HG02610 (cell line): ENCODE measurements around the gene MRPS2.

Experiments used
- ATAC-seq: cut with Tn5 transposase; IDR thresholded peaks from one replicate; pipeline ENCODE4 v1.9.1; 2021; ENCODE audit warnings: mild to moderate bottlenecking, moderate library complexity; ENCODE audit not compliant: unreplicated experiment

The MRPS2 gene

DNA sequence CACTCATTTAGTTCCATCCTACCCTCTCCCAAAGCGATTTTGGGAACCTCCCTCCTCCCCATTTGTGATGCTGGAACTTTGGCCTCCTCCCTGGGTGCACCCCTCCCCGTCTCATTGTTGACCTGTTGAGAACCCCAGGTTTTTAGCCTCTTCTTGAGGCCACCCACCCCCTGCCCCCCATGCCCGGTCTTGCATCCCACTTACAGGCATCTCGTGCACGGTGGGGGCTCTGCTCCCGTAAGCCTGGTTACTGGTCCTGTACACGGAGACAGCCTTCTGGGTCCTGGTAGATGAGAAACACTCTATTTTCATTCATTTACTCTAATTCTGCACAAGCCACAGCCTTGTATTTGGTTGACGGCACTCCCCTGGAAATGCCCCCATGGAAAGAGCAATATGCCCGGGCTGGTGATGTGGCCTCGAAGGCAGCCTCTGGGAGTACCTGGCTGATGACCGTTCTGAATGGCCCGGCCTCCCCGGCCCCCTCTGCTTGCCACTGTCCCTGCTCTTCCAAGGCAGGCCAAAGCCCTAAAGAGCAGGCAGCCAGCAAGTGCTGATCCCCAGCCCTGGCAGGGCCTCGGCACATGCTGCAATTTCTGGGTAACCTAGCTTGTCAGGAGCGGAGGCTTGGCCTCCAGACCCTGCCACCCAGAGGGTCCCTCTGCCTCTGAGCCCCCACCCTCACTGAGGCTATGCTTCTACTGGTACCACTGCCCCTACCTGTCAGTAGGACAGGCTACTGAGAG lies 1.9 kb upstream of the MRPS2 start:
- no peak for ATAC-seq

DNA sequence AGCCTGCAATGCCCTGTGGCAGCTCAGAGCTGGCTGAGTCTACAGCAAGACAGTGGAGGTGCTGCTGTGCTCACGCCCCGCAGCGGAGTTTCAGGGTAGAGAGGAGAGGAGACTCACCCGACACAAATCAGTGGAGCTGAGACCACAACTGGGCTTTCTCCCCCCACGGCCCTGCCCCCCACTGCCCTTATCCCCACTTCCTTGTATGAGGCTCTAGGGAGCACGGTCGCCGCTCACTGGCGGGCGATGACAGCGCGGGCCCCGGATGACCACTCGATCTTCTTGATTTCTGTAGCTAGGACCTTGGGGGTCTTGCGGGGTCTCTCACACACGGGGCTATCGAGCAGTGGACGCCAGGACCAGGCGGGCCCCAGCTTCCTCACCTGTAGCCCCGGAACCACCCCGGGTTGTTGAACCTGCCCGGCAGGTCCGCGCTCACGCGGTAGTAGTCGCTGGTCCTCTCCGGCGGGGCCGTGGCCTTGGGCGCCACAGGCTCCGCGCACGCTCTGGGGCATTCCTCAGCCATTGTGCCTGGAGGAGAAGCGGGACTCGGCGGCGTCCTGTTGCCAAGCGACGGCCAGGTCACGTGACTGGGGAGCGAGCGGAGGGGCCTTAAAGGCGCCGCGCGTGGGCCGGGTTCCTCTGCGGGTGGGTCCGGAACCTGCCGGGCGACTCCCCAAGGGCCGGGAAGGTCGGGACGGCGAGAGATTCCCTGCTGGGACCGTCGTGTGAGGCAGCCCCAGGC lies 984 bp upstream of the MRPS2 start:
- no peak for ATAC-seq

DNA sequence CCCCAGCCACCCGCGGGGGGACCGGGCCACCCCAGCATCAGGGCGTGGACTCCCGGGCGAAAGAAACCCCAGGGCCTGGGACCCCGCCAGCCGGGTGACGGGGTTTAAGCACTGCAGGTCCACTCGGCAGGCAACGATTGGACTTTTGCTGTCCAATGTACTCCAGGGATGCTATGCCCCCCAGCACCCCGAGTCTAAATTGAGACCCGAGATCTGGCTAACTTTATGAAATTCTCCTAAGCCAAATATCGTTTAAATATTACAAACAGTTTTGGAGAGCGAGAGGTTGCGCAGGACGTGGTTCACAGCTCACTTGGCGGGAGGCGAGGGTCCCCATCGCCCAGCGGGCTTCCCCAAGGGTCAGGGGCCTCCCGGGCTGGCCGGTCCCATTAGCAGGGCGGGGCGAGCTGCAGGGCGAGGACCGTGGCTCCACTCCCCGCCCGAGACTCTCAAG lies 384 bp upstream of the MRPS2 start:
- no peak for ATAC-seq

DNA sequence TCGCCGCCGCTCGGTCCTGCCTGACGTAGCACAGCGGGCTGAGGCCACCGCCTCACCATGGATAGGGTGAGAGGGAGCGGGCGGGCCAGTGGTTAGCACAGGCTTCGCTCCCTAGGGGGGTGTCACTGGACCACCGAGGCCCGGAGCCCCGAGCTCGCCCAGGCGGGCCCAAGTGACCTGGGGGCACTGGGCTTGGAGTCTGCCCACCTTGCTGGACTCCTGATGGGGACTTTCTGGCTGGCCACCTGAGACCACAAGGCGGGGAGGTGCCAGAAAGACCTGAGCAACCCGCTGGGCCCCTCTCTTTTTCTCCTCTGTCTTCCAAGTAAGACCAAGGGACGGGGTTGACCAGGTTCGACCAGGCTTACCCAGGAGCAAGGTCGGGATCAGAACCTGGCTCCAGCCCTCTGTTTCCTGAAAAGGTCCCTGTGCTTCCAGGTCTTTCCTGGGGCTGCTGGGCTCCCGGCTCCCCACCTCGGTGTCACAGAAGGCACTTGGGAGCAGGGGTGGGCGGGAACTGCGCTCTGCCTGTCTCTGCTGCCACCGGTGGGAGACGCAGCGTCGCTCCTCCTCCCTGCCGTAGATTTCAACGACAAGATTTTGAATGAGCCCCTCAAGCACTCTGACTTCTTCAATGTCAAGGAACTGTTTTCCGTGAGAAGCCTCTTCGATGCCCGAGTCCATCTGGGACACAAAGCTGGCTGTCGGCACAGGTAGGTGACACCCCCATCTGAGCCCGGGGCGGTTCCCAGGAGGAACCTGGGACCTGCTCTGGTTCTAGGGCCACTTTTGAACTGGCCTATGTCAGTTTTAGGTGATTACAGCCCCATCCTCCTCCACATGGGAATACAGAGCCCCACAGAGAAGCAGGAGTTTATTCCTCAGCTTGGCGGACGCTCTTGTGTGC lies 1.0 kb downstream of the MRPS2 start:
- ATAC-seq = no peak

DNA sequence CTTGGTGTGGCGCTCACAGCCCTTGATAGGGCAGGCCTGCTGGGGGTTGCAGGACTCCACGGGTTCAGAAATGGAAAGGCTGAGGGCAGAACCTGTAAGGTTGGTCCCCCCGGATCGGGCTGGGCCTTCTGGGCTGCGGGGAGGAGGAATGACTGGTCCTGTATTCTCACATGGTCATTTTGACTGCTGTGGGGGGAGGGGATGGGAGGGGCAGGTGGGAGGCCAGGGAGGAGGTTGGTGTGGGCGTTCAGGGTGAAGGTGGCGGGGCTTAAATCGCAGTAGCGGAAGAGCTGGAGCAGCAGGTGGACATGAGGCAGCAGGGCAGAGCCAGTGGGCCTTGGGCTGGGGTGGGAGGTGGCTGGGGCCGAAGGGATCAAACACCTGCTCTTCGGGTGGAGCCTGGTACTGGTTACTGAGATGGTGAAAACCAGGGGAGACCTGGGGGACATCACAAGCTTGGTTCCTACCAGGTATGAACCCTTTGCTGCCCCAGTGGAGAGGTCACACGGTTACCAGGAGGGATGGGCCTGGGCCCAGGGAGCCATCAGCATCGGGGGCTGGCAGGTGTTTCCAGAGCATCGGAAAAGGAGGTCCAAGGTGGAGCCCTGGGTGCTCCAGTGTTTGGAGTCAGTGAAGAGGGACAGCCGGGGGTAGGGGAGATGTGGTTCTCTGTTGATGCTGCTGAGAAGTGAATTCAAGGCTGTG lies 1.8 kb downstream of the MRPS2 start:
- no peak for ATAC-seq

DNA sequence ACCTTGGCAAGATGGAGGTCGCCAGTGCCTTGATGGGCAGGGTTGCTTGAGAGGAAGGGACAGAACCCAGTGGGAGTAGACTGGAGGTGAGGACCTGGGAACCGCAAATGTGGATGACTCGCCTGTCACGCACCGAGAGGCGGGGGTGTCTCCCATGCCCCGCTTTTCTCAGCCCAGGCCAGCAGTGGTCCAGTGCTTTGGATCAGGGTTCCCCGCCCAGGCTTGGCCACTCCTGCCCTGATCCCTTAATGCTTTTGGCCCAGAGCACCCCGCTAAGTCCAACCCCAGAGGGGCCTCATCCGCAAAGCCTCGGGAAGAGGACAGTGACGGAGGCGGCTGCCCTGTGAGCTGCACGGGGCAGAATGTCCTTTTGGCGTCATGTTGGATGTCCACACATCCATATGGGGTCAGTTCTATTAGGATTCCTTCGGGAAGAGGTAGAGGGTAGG lies 2.4 kb downstream of the MRPS2 start:
- ATAC-seq = no peak

DNA sequence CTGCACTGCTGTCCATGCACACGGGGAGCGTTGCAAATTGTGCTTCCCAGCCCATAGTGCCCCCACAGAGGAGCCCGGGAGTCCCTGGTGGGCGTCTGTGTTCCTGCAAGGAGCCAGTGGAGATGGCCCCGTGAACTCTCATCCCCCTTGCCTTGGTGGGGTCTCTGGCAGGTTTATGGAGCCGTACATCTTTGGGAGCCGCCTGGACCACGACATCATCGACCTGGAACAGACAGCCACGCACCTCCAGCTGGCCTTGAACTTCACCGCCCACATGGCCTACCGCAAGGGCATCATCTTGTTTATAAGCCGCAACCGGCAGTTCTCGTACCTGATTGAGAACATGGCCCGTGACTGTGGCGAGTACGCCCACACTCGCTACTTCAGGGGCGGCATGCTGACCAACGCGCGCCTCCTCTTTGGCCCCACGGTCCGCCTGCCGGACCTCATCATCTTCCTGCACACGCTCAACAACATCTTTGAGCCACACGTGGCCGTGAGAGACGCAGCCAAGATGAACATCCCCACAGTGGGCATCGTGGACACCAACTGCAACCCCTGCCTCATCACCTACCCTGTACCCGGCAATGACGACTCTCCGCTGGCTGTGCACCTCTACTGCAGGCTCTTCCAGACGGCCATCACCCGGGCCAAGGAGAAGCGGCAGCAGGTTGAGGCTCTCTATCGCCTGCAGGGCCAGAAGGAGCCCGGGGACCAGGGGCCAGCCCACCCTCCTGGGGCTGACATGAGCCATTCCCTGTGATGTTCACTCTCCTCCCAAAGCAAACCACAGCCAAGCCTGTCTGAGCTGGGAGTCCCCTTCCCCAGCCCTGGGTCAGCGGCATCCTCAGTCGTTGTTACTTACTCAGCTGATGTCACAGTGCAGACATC lies 3.1 kb downstream of the MRPS2 start:
- no peak for ATAC-seq

DNA sequence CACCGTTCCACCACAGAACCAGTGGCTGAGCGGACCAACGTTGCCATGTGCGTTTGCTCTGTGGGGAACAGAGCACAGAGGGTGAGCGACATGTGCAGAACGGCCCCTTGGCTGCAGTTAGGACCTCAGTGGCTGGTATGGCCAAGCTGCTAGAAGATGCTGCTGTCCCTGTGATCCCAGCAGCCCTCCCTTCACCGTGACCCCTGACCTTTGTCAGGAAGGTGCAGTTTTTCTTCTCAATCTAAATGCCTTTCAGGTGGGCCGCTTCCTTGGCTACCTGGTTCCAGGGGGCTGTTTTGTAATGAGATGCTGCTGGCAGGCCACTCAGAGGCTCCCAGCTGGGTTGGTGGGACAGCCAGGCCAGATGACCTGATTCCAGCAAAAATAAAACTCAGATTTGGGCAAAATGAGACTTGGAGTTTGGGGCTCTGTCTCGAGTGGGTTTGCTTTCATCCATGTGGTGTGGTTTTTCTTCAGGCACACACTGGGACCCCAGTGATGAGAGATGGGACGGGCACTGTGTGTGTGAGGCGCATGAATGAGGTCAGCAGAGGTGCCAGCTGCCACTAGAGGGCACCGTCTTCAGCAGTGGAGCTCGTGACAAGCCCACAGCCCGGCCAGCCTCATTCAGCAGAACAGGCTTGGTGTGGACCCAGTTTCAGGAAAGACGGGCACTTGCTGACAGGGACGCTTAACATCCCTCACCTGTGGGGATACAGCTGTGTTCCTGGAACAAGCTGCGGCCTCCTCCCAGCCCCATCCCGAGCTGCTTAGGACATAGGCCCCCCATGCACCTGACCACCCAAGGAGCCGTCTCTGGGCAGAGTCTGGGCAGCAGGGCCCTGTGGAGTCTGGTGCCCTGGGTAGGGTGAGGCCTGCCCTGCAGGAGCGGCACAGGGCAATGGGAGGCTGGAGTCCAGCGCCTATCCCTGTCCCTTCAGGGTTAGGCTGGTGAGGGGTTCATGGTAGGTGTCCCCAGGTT lies 4.1 kb downstream of the MRPS2 start:
- ATAC-seq = no peak

DNA sequence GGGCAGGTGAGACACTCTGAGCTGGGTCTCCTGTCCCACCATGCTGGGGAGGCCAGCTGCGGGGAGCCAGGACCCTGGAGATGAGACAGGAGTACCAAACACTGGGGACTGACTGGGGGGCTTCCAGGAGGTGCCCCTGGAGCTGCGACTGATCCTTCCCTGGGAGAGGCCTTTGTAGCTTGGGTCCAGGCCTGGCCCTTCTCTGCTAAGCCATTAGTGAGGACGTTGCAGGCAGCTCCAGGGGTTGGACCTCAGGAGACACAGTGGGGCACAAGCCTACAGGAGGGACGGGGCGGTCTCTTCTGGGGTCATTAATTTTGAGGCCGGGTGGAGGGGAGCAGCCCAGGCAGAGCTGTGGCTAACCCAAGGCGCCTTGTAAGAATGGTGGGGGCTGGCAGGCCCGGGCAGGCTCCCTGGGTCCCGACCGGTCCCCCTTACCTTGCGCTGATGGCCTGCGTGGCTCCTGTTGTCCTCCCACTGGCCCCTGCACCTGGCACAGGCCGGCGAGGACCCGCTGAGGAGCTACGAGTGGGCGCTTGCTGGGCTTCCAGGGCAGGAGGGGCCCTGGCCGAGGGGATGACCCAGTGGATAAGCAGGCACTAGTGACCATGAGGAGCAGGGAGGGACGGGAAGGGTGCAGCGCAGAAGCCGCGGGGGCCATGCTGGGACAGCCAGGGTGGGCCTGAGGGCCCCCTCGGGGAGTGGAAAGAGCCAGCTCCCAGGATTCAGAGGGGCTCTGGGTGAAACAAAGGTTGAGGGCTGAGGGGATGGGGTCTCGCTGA lies 5.1 kb downstream of the MRPS2 start:
- ATAC-seq = no peak

DNA sequence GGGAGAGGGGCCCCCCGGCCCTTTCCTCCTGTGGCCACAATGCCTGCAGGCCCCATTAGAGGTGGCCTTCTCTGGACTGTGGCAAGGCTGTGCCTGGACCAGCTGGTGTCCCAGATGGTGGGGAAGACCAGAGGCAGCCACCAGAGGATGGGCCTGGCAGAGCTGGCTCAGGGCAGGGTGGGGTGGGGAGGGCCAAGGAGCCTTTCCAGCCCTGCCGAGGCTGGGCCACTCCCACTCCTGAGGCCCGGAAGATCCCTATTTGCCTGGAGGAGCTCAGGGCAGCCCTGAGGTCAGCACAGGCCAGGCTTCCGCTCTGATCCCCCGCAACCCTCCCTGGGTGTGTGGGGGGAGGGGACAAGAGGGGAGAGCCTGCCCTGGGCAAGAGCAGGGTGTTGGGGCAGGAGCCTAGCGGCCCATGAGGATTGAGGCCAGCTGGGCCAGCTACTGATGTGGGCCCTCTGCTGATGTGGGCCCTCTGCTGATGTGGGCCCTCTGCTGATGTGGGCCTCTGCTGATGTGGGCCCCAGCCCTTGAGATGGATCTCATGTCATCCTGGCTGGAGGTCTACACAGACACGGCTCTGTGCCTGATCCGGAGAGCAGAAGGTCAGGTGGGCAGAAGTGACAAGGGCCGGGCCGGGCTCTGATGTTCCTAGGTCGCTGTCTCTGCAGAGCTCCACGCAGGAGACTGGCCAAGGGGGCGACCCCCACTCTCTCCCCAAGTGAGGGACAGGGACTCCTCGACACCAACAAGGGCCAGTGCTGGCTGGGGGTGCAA lies 6.0 kb downstream of the MRPS2 start:
- no peak for ATAC-seq

DNA sequence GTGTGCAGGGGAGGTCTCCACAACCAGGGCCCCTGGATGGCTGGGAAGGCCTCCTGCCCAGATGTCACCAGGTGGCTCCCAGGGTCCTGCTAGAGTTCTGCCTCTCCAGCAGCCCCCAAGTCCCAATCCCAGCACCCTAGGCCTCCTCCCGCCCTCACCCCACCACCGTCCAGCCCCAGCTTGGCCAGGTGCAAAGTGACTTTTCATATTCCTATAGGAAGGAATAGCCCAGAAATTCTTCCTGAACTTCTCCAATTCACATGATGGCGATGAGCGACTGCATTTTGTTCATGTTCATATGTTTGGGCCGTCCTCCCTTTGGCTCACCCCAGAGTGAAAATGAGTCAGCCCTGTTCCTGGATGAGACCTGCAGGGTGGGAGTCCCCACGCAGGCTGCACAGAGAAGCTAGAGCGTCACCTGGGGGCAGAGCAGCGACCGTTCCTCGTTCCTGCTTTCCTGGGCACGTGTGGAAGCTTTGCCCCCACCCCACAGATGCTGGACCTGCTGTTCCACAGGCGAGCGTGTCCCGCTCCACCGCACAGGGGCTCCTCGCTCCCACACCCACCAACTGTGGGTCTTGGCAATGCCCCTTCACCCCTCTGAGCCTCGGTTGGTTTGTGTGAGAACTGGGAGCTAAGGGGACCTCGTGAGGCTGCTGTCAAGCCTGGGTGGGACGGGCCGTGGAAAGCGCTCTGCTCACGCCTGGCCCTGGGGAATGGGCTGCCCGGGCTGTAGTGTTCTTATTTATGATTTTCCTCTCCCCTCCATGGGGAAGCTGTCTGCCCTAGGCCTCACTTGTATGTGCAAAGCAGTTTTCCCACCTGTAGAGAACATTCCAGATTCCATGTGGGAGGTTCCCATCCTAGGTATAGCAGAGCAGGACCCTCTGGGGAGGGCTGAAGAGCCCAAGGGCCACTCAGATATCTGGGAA lies 6.9 kb downstream of the MRPS2 start:
- no peak for ATAC-seq

DNA sequence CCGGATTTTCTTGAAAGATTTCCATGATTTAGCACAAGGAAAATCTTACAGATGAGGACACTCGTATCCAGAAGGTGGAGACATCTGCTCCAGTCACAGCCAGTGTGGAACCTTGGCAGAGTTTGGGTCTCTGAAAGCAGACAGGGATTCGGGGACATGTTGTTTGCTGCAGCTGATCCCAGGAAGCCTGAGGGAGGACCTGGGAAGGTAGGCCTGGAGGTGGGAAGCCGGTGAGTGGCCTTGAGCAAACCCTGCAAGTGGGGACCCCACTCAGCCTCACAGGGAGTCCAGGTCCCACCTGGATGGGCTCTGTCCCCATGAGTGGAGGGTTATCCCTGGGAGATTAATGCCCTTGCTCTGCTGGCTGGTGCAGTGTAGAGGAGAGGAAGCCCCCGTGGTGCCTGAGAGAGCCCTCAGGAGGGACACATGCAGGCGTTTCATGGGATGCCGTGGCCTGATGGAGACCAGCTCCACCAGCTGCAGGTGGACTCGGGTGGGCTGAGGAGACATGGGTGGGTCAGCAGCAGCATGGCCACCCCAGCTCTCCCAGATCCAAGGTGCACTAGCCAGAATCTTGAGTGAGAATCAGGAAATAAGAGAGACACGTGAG lies 7.8 kb downstream of the MRPS2 start:
- no peak for ATAC-seq

DNA sequence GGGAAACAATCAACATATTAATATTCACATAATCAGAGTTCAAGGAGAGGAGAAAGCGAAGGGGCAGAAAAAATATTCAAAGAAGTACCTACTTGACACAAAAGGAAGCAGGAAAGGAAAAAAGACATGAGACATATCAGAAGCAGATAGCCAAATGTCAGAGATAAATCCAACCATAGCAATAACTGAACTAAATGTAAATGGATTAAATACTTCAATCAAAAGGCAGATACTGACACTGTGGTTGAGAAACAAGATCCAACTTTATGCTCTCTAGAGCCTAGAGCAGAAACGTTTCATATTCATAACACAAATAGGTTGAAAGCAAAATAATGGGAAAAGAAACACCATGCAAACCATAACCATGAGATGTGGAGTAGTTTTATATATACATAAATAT lies 9.0 kb downstream of the MRPS2 start:
- no peak for ATAC-seq

DNA sequence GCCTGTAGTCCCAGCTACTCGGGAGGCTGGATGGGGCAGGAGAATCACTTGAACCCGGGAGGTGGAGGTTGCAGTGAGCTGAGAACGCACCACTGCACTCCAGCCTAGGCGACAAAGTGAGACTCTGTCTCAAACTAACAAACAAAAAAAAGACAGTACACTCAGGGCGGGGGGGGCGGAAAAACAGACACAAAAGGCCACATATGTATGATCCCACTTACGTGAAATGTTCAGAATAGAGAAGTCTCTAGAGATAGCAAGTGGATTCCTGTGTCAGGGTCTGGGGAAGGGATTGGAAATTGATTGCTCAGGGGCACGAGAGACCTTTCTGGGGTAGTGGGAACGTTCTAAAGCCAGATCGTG lies 11.7 kb downstream of the MRPS2 start:
- ATAC-seq = no peak

DNA sequence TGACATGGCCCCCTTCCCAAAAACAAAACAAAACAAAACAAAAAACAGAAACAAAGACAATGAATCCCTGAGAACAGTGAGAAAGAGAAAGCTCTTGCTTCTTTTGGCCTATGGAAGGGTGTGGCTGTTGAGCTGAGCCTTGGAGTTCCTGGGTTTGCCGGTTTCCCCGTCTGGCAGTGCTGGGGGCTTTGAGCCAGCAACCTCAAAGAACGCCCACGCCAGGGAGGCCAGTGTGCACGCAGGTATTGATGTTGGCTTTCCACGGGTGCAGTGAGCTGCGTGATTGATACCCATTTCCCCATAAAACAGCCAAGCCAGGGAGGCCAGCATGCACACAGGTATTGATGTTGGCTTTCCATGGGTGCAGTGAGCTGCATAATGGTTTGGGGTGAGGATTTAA lies 12.4 kb downstream of the MRPS2 start:
- no peak for ATAC-seq
